NB4 (cell line): ENCODE results near the gene CLDN34.

ENCODE experiments used
- MYC ChIP-seq: IDR thresholded peaks from 2 replicates; pipeline ENCODE4 v1.6.1; 2011; ENCODE audit warnings: low read depth, low read length
- POLR2A ChIP-seq: IDR thresholded peaks from 2 replicates; pipeline ENCODE4 v1.6.1; 2011; ENCODE audit warnings: mild to moderate bottlenecking; ENCODE audit not compliant: insufficient read length; ENCODE audit errors: extremely low read depth
- TF ChIP-seq, protein P1 (sequence below): IDR thresholded peaks from one replicate; pipeline ENCODE4 v1.5.1; 2012; ENCODE audit warnings: low read depth, low read length
- TF ChIP-seq, protein P2 (sequence below): IDR thresholded peaks from 2 replicates; pipeline ENCODE4 v1.6.1; 2011; ENCODE audit warnings: low read depth, low read length

DNA sequence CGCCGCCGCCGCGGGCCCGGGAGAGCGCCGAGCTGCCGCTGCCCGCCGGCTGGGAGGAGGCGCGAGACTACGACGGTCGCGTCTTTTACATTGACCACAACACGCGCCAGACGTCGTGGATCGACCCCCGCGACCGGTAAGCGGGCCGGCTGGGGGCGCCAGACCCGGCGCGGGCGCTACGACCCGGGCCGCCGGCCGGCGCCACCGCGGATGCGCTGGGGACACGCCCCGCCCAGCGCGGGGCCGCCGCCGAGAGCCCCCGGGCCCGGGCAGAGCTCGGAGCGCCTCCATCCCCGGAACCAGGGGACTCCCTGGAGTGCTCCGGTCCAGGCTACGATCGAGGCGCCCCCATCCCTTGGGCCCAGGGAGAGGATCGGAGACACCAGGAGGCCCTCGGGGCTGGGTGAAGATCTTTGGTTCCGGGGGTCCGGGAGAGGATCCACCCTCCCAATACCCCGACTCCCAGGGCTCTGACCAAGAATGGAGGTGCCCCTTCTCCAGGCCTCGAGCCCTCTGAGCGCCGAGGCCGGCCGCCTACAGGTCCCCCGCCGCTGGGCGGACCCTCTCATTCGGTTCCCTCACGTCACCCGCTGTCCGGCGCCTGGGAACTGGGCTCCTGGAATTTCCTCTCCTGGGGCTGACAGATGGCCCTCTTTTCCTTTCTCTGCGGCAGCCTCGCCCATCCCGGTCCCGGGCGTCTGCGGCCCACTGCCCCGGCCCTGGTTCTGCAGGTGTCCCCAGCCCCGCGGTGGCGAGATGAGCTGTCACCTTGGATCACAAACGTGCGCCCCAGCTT, 48.8 kb downstream of the CLDN34 start:
- TF ChIP-seq, protein P1, sequence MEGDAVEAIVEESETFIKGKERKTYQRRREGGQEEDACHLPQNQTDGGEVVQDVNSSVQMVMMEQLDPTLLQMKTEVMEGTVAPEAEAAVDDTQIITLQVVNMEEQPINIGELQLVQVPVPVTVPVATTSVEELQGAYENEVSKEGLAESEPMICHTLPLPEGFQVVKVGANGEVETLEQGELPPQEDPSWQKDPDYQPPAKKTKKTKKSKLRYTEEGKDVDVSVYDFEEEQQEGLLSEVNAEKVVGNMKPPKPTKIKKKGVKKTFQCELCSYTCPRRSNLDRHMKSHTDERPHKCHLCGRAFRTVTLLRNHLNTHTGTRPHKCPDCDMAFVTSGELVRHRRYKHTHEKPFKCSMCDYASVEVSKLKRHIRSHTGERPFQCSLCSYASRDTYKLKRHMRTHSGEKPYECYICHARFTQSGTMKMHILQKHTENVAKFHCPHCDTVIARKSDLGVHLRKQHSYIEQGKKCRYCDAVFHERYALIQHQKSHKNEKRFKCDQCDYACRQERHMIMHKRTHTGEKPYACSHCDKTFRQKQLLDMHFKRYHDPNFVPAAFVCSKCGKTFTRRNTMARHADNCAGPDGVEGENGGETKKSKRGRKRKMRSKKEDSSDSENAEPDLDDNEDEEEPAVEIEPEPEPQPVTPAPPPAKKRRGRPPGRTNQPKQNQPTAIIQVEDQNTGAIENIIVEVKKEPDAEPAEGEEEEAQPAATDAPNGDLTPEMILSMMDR, result no peak
- TF ChIP-seq POLR2A, result no peak
- TF ChIP-seq, protein P2, sequence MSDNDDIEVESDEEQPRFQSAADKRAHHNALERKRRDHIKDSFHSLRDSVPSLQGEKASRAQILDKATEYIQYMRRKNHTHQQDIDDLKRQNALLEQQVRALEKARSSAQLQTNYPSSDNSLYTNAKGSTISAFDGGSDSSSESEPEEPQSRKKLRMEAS, result no peak
- no peak for TF ChIP-seq MYC
